ENCODE measurements around the gene DENND2D. TPM values are rescaled to one million over a fixed set of nuclear protein-coding genes. Genes with fewer than 3 reads are reported as not detected.
A peak's percentile ranks its signal among the peaks of the same experiment; 100 is the strongest.

Gene DENND2D
- total RNA-seq, 1 donor from 2014 or later, result 2.6 TPM

DNA sequence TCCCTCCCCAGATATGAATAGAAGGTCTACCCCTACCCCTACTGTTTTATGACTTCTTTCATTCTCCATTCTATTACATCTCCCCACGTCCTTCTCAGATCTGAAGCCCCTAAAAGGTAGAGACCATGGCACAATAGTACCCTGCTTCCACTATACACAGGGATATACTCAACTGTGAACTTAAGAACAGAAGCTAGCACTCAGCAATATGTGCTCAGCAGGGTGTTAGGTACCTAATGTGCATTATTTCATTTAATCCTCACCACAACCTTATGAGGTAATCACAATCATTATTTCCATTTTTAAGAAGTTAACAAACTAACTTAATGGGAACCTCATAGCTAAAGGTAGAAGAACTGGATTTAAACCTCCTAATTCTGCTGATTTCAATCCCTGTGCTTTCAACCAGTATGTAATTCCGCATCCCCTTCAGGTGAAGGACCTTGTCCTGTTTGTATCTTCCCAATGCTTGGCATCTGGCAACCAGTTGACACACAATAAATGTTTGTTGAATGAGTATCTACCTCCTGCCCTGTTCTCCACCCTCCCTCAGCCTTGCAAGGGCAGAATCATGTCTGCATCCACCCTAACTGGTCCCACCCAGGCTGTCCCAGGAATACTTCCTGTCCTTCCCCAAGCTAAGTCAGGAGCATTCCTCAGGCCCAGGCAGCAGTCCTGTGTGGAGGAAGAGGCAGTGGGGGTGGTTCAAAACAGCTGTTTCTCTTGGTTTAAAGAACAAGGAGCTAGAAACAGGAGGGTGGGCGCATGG, 6.5 kb downstream of the DENND2D start:
- no peaks in the 10 kb centered on the region for H3K9me3 Mint-ChIP-seq (ENCODE audit: low read depth)
- H3K36me3 Mint-ChIP-seq (ENCODE audit: insufficient read depth), result peaks cover 7% of the 10 kb centered on the region
- no peak overlapping the region for H3K4me3 Mint-ChIP-seq (ENCODE audit: low read depth)
- H3K27ac Mint-ChIP-seq, result no peak overlapping the region
- H3K27me3 Mint-ChIP-seq, result peaks cover 4% of the 10 kb centered on the region
- peaks cover 14% of the 10 kb centered on the region for H3K4me1 Mint-ChIP-seq (ENCODE audit: low read depth)
- TF ChIP-seq, protein P1, sequence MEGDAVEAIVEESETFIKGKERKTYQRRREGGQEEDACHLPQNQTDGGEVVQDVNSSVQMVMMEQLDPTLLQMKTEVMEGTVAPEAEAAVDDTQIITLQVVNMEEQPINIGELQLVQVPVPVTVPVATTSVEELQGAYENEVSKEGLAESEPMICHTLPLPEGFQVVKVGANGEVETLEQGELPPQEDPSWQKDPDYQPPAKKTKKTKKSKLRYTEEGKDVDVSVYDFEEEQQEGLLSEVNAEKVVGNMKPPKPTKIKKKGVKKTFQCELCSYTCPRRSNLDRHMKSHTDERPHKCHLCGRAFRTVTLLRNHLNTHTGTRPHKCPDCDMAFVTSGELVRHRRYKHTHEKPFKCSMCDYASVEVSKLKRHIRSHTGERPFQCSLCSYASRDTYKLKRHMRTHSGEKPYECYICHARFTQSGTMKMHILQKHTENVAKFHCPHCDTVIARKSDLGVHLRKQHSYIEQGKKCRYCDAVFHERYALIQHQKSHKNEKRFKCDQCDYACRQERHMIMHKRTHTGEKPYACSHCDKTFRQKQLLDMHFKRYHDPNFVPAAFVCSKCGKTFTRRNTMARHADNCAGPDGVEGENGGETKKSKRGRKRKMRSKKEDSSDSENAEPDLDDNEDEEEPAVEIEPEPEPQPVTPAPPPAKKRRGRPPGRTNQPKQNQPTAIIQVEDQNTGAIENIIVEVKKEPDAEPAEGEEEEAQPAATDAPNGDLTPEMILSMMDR (IDR thresholded peaks at IDR 0.05; ENCODE audit: unreplicated experiment), result no peak
- no peak for DNase-seq (ENCODE audit: low spot score, unreplicated experiment)

DNA sequence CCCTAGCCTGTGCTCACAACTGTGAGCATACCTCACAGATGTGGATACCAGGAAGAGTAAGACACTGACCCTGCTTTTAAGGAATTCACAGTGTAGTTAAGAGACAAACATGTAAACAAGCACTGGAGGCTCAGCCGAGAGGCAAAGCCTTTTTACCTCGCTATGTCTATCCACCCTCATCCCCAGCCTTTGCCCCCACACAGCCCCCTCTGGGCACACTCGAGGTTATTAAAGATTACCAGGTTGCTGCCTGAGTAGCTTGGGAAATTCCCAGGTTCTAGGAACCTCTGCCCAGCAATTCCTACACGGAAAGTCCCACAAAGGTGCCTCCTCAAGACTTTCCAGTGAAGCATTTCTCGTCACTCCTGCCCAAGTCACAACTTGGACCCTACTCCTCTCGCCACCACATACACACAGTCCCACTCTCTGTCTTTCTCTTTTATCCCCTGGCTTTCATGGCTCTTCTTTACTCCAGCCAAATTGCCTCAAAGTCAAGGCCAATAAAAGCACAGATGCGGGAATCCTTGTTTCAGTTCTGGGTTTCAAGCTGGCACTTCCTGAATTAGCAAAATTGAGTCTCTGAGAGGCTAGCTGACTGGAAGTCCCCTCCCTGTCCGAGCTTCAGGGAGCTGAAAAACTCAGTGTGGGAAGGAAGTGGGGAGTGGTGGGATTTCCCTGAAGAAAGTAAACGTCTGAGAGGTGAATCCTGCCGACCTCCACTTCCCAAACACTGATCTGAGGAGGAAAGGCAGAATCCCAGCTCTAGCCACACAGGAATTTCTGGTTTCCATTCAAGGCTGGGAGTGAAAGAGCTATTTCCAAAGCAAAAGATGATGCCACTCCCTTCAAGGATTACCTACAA, 7.6 kb downstream of the DENND2D start:
- H3K27ac Mint-ChIP-seq, result peak overlapping the region; percentile 4
- TF ChIP-seq, protein P1 (IDR thresholded peaks at IDR 0.05; ENCODE audit: unreplicated experiment), result no peak
- no peak for DNase-seq (ENCODE audit: low spot score, unreplicated experiment)

DNA sequence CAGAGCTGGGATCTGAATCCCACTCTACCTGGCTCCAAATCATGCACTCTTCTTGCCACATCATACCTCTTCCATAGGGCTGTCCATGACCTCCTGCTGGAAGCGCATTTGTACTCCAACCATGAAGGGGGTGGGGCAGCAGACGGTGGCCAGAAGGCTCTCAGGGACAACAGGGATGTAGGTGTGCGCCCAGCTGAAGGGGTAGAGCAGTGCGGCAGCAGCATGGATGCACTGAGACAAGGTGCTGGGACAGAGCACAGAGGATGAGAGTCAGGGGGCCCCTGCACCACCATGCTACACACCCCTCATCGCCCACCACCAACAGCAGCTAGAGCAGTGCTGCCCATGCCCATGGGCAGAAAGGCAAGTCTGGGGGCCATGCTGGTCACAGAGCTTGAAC, 8.4 kb downstream of the DENND2D start:
- TF ChIP-seq, protein P1 (IDR thresholded peaks at IDR 0.05; ENCODE audit: unreplicated experiment), result no peak
- no peak overlapping the region for H3K4me3 Mint-ChIP-seq (ENCODE audit: low read depth)
- no peak overlapping the region for H3K27ac Mint-ChIP-seq
- no peak for DNase-seq (ENCODE audit: low spot score, unreplicated experiment)
- H3K4me1 Mint-ChIP-seq (ENCODE audit: low read depth), result peaks cover 13% of the 10 kb centered on the region
- H3K27me3 Mint-ChIP-seq, result peaks cover 4% of the 10 kb centered on the region
- peaks cover 15% of the 10 kb centered on the region for H3K36me3 Mint-ChIP-seq (ENCODE audit: insufficient read depth)
- H3K9me3 Mint-ChIP-seq (ENCODE audit: low read depth), result no peaks in the 10 kb centered on the region

More for the DNA sequence above, 7.6 kb downstream of the DENND2D start:
- peaks cover 13% of the 10 kb centered on the region for H3K4me1 Mint-ChIP-seq (ENCODE audit: low read depth)
- peaks cover 12% of the 10 kb centered on the region for H3K36me3 Mint-ChIP-seq (ENCODE audit: insufficient read depth)
- no peaks in the 10 kb centered on the region for H3K9me3 Mint-ChIP-seq (ENCODE audit: low read depth)
- no peak overlapping the region for H3K4me3 Mint-ChIP-seq (ENCODE audit: low read depth)
- peaks cover 4% of the 10 kb centered on the region for H3K27me3 Mint-ChIP-seq

DNA sequence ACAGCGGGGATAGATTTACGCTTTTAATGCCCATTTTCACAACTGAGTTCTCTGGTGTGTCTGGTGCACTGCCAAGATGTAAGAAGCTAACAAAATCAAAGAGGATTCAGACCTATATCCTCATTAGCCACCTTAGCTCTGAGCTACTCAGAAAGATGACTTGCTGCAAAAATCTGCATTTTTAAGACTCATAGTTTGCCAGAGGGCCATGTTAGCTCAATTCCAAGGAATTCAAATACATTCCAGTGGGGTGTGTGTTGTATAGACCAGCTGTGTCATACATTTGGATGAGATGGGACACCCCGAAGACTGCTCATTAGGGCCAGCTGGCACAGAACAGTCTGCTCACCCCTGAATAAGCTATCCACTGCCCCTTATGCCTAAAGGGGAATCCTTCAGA, 8.9 kb downstream of the DENND2D start:
- Mint-ChIP-seq H3K4me3 (ENCODE audit: low read depth) (no peak overlapping the region), H3K27ac (no peak overlapping the region), H3K36me3 (ENCODE audit: insufficient read depth) (peaks cover 19% of the 10 kb centered on the region), H3K9me3 (ENCODE audit: low read depth) (no peaks in the 10 kb centered on the region), H3K27me3 (peaks cover 3% of the 10 kb centered on the region), H3K4me1 (ENCODE audit: low read depth) (peaks cover 13% of the 10 kb centered on the region)
- TF ChIP-seq, protein P1 (IDR thresholded peaks at IDR 0.05; ENCODE audit: unreplicated experiment), result no peak
- DNase-seq (ENCODE audit: low spot score, unreplicated experiment), result no peak

DNA sequence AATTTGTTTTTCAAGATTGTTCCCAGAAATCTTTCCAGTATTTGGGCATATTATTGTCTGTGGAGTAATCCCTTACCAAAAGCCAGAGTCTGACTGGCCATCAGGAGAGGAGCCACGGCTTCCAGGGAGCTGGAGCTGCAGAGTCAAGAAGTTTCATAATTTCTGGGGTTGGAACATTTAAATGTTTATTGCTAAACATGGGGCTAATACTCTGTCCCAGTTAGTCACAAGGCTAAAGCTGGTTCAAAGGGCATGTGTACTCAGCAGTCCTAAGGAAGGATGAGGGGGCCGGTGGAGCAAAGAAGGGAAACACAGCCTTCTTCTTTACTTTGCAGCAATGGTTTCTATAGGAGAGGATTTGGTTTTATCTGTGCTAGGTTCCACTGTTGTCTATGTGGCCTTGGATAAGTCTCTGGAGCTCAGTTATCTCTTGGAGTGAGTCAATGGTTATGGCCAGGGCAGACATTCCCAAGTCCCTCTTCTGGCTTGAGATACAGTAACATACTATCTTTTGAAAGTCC, 9.5 kb downstream of the DENND2D start:
- Mint-ChIP-seq H3K27ac (no peak overlapping the region), H3K4me3 (ENCODE audit: low read depth) (no peak overlapping the region), H3K4me1 (ENCODE audit: low read depth) (peaks cover 13% of the 10 kb centered on the region), H3K9me3 (ENCODE audit: low read depth) (no peaks in the 10 kb centered on the region), H3K27me3 (no peaks in the 10 kb centered on the region), H3K36me3 (ENCODE audit: insufficient read depth) (peaks cover 19% of the 10 kb centered on the region)
- TF ChIP-seq, protein P1 (IDR thresholded peaks at IDR 0.05; ENCODE audit: unreplicated experiment), result no peak
- no peak for DNase-seq (ENCODE audit: low spot score, unreplicated experiment)

Measured in progenitor cell of endocrine pancreas (in vitro differentiated cells).